Measurements from ENCODE around the gene FANCC. TPM values are rescaled to one million over a fixed set of nuclear protein-coding genes. Genes with fewer than 3 reads are reported as not detected.
"Not testable (repeated sequence)": the region's sequence is repeated elsewhere in the genome, so short reads cannot be mapped to it uniquely, and the experiment has no call there.

FANCC gene
- total RNA-seq, 1 experiment from 2014 or later, result 12.3 TPM

GRCh38 chr9:95330720-95331404, 13.4 kb upstream of the FANCC start:
- DNase-seq (ENCODE audit: low spot score), result no peak

DNA sequence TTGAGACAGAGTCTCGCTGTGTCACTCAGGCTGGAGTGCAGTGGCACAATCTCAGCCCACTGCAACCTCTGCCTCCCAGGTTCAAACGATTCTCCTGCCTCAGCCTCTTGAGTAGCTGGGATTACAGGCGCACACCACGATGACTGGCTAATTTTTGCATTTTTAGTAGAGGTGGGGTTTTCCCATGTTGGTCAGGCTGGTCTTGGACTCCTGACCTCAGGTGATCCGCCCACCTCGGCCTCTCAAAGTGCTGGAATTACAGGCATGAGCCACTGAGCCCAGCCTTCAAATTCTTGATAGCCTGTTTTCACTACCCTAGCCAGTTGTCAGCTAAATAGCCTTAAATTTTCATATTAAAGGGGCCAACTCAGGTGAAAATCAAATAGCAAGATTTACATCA, 11.6 kb upstream of the FANCC start:
- not testable (repeated sequence) for DNase-seq (ENCODE audit: low spot score)

DNA sequence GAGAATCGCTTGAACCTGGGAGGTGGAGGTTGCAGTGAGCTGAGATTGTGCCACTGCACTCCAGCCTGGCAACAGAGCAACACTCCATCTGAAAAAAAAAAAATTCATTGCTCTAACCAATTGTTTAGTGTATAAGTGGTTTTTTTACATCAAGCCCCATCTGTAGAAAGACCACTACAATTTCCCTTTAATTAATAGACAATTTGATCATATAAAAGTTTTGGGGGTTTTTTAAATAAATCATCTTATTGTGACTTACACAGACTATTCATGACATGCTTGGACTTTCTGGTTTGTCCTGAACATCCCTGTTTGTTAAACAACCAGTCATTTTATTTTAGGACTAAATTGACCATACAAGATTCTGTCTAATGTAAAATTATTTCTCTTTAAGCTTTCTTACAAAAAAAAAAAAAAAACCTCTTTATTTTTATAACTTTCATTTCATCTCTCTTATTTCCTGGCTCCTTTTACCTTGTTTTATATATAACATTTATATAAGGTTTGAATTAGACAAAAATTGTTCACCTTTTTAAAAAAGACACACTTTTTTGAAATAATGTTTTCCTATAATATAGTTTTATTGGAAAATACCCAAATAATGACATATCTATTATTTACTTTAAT, 9.8 kb upstream of the FANCC start:
- no peak for DNase-seq (ENCODE audit: low spot score)

DNA sequence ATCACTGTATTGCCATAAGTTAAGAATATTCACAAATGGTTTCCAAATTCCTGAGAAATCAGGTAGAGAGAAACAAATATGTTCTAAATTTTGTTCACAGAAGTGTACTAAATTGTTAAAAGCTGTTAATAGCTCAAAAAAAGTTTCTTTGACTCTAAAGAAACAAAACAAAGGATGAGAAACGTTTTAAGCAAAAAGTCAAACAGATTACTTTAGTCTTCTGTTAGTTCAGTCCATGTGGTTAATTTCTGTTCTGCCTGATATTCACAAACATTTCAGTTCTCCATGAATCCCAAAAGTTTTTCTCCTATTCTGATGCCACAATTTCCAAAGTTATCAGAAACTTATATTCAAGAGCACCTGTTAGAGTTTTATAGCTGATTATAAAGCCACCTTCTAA, 7.7 kb upstream of the FANCC start:
- DNase-seq (ENCODE audit: low spot score), result no peak

- DNase-seq (ENCODE audit: low spot score), result no peak
Measured at GRCh38 chr9:95317893-95318211, 343 bp upstream of the FANCC start.

DNA sequence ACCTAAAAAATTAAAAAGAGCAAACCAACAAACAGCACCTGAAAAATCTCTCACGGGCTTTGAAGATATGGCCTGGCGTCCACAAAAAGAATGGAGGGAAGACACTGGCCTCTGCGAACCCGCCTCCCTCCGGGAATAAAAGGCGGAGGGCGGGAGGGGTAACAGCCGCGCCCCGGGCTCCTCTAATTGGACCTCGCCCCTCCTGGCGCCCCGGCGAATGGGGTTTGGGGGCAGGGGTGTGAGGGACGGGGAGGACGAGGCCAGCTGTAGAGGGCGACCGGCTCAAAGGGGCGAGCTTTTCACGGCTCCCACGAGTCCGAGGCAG, 753 bp downstream of the FANCC start:
- DNase-seq (ENCODE audit: low spot score), result peak; percentile 76

DNA sequence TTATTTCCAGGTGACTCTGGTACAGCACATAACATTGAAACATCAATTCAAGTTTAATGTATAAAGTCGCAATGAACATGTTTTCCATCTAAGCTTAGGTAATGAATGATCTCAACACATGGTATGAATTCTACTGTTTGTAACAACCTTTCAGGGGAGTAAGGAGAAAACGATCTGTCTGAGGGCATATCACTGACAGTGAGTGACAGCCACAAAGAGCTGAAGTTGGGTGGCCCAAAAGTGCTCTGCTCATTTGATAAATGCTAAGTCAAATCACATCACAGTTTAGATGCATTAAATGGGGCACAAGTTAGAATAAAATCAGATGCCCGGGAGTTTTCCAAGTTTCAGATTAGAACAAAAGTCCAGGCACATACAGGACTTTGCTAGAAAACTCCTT, 1.2 kb downstream of the FANCC start:
- no peak for DNase-seq (ENCODE audit: low spot score)

DNA sequence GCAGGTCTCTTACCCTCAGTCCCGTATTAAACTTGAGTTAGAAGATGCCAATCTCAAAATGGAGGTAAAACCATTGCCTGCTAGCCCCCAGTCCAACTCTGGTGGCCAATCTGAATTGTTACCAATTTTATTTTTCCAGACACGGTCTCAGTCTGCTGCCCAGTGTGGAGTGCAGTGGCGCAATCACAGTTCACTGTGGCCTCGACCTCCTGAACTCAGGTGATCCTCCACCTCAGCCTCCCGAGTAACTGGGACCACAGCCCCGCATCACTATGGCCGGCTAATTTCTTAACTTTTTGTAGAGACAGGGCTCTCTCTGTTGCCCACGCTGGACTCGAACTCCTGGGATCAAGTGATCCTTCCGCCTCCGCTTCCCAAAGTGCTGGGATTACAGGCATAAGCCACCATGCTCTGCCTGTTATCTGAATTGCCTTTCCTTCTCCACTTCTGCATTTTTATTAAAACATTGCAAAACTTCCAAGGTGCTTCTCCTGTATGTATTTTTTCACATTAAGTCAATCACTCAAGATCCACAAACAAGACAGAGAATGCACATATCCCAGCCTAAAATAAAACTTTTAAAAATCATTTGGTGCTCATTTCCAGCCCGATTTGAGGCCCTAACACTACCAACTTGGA, 2.3 kb downstream of the FANCC start:
- no peak for DNase-seq (ENCODE audit: low spot score)

DNA sequence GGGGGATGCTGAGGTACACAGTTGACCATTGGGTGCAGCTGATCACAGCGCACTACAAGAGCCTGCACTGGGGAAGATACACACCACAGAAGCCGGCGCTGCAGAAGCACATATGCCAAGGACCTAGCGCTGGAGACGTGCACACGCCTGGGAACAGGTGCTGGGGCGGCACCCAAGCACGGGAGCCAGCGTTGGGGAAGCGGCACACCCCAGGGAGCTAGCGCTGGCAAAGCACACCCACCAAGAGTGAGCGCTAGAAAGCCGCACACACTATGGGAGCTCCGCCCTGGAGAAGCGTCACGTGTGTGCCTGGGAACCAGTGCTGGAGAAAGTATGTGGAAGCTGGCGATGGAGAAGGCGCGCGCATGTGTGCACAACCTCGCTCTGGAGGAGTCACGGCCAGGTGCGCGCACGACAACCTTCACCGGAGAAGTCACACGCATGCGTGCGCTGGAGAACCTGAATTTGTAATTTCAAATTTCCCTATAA, 4.5 kb downstream of the FANCC start:
- no peak for DNase-seq (ENCODE audit: low spot score)

DNA sequence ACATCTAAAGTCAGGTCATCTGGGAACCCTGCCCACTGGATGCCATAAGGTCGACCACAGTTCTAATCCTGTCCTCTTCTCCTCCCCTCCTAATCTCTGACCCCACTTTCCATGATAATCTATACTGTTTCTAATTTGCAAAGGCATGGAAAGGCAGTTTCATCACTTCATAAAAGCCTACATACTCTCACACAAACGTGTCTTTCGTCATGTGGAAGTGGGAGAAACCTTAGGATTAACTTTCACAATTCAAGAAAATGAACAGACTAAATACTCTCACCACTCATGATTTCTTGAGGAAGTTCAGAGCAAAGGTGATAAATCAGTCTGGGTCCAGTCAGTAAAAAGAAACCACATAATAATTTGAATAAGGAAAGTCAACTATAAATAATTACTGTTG, 5.5 kb downstream of the FANCC start:
- no peak for DNase-seq (ENCODE audit: low spot score)

GRCh38 chr9:95307538-95307937, 10.0 kb downstream of the FANCC start:
- no peak for DNase-seq (ENCODE audit: low spot score)

- DNase-seq (ENCODE audit: low spot score), result no peak
Measured at GRCh38 chr9:95306819-95307218, 10.7 kb downstream of the FANCC start.

- DNase-seq (ENCODE audit: low spot score), result peak; percentile 34
Measured at GRCh38 chr9:95305770-95306492, 11.6 kb downstream of the FANCC start.

GRCh38 chr9:95302479-95302878, 15.0 kb downstream of the FANCC start:
- DNase-seq (ENCODE audit: low spot score), result no peak

GRCh38 chr9:95297760-95298159, 19.7 kb downstream of the FANCC start:
- DNase-seq (ENCODE audit: low spot score), result no peak

- DNase-seq (ENCODE audit: low spot score), result no peak
Measured at GRCh38 chr9:95297316-95297715, 20.2 kb downstream of the FANCC start.

GRCh38 chr9:95296761-95297160, 20.7 kb downstream of the FANCC start:
- no peak for DNase-seq (ENCODE audit: low spot score)

GRCh38 chr9:95293296-95293695, 24.2 kb downstream of the FANCC start:
- DNase-seq (ENCODE audit: low spot score), result not testable (repeated sequence)

DNA sequence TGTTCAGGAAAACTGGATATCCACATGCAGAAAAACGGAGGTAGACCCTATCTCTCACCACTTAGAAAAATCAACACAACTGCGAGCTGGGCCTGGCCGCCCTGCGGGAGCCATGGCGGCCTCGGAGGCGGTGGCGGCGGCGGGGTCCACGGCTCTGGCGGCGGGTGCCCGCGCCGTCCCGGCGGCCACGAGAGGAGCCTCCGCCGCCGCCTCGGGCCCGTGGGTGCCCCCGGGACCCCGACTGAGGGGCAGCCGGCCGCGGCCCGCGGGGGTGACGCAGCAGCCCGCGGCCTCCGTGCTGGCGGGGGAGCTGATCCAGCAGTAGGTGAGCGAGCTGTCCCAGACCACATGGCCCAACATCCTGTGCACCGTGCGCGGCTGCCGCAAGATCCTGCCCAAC, 25.3 kb downstream of the FANCC start:
- no peak for DNase-seq (ENCODE audit: low spot score)

GRCh38 chr9:95286151-95286550, 31.4 kb downstream of the FANCC start:
- DNase-seq (ENCODE audit: low spot score), result no peak

DNA sequence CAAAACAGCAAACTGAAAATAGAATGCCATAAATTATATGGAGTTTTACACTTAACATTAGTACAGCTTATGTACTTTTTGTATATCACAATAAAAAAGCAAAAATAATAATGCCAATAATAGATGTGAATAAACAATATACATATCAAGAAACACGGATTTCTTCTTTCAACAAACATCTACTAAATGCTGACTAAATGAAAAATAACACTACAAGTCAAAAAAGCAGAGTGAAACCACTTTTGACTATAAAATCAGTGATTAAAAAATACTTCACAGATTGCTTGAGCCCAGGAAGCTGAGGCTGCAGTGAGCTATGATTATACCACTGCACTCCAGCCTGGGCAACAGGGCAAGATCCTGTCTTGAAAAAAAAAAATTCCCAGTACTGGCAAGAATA, 32.2 kb downstream of the FANCC start:
- DNase-seq (ENCODE audit: low spot score), result no peak

GRCh38 chr9:95284162-95285080, 33.1 kb downstream of the FANCC start:
- peak; percentile 65 for DNase-seq (ENCODE audit: low spot score)

Measured in H4 (cell line).